ENCODE measurements around the gene RASSF3. TPM values are rescaled to one million over a fixed set of nuclear protein-coding genes. Genes with fewer than 3 reads are reported as not detected.
A peak's percentile ranks its signal among the peaks of the same experiment; 100 is the strongest.

The RASSF3 gene
- total and polyA plus RNA-seq, 12 donors: 21.7 to 75.8 (median 39.5) TPM

GRCh38 chr12:64718649-64719048 is 108.4 kb downstream of the RASSF3 start:
- no peak overlapping the region for H3K4me3 ChIP-seq
- intact Hi-C loops (cut with DNase I): no loop called here
- no peak for DNase-seq
- peaks cover 0 to 80% of the 10 kb centered on the region in 2 donors for H3K36me3 ChIP-seq (replicated peaks in 1 of 2)
- 68 to 88% (median 70%) methylated on average over 1 of the region's 1 CpG for WGBS, 4 donors
- no peaks in the 10 kb centered on the region for H3K9me3 ChIP-seq (replicated peaks in 1 of 3)
- no peak overlapping the region for H3K27ac ChIP-seq
- TF ChIP-seq CTCF (IDR thresholded peaks at IDR 0.05): no peak
- TF ChIP-seq POLR2A (IDR thresholded peaks at IDR 0.05): no peak
- H3K27me3 ChIP-seq: no peaks in the 10 kb centered on the region
- peaks cover 0 to 6% of the 10 kb centered on the region in 2 donors for H3K4me1 ChIP-seq (replicated peaks in 1 of 2)

- no peak for TF ChIP-seq POLR2A (IDR thresholded peaks at IDR 0.05)
- Histone ChIP-seq H3K9me3 (replicated peaks in 1 of 3) (no peaks in the 10 kb centered on the region), H3K4me1 (replicated peaks in 1 of 2) (peaks cover 0 to 12% of the 10 kb centered on the region in 2 donors), H3K27ac (no peak overlapping the region), H3K4me3 (no peak overlapping the region), H3K36me3 (replicated peaks in 1 of 2) (peaks cover 0 to 79% of the 10 kb centered on the region in 2 donors), H3K27me3 (no peaks in the 10 kb centered on the region)
- intact Hi-C loops (cut with DNase I): no loop called here
- 94 to 100% (median 99%) methylated on average over 1 of the region's 1 CpG for WGBS, 4 donors
- no peak for DNase-seq
These were observed 110.6 kb downstream of the RASSF3 start for GRCh38 chr12:64720884-64721283.

- WGBS, 4 donors: 44 to 65% (median 53%) methylated on average over 4 of the region's 4 CpGs
- intact Hi-C loops (cut with DNase I): no loop called here
- DNase-seq: peak in 2 of 7 donors; percentile 37 to 72
- TF ChIP-seq CTCF (IDR thresholded peaks at IDR 0.05) (no peak), POLR2A (IDR thresholded peaks at IDR 0.05) (no peak)
- Histone ChIP-seq H3K9me3 (replicated peaks in 1 of 3) (no peaks in the 10 kb centered on the region), H3K27me3 (no peaks in the 10 kb centered on the region), H3K36me3 (replicated peaks in 1 of 2) (peaks cover 0 to 78% of the 10 kb centered on the region in 2 donors), H3K4me1 (replicated peaks in 1 of 2) (peaks cover 0 to 12% of the 10 kb centered on the region in 2 donors), H3K4me3 (no peak overlapping the region), H3K27ac (peak overlapping the region in 2 of 5 donors; percentile 79 to 82)
These were observed 112.5 kb downstream of the RASSF3 start for GRCh38 chr12:64722835-64723234.

GRCh38 chr12:64723630-64724029 is 113.3 kb downstream of the RASSF3 start:
- Histone ChIP-seq H3K27me3 (no peaks in the 10 kb centered on the region), H3K27ac (peak overlapping the region in 3 of 5 donors; percentile 31 to 82 (median 79)), H3K36me3 (replicated peaks in 1 of 2) (peaks cover 0 to 84% of the 10 kb centered on the region in 2 donors), H3K4me3 (no peak overlapping the region), H3K4me1 (replicated peaks in 1 of 2) (peaks cover 0 to 12% of the 10 kb centered on the region in 2 donors), H3K9me3 (replicated peaks in 1 of 3) (no peaks in the 10 kb centered on the region)
- TF ChIP-seq CTCF (IDR thresholded peaks at IDR 0.05): no peak
- TF ChIP-seq POLR2A (IDR thresholded peaks at IDR 0.05): no peak
- intact Hi-C loops (cut with DNase I): no loop called here
- 91 to 98% (median 94%) methylated on average over 2 of the region's 2 CpGs for WGBS, 4 donors
- no peak for DNase-seq

GRCh38 chr12:64724201-64724745 is 114.0 kb downstream of the RASSF3 start:
- H3K9me3 ChIP-seq (replicated peaks in 1 of 3): no peaks in the 10 kb centered on the region
- intact Hi-C loops (cut with DNase I): no loop called here
- TF ChIP-seq CTCF (IDR thresholded peaks at IDR 0.05): no peak
- TF ChIP-seq POLR2A (IDR thresholded peaks at IDR 0.05): no peak
- peaks cover 0 to 83% of the 10 kb centered on the region in 2 donors for H3K36me3 ChIP-seq (replicated peaks in 1 of 2)
- H3K27me3 ChIP-seq: no peaks in the 10 kb centered on the region
- peaks cover 0 to 14% of the 10 kb centered on the region in 2 donors for H3K4me1 ChIP-seq (replicated peaks in 1 of 2)
- peak overlapping the region; percentile 19 to 82 (median 37) for H3K27ac ChIP-seq
- peak in 6 of 7 donors; percentile 69 to 76 (median 72) for DNase-seq
- WGBS, 4 donors: 49 to 69% (median 64%) methylated on average over 11 of the region's 11 CpGs
- no peak overlapping the region for H3K4me3 ChIP-seq

Data from adrenal gland (tissue), 12 donors.